NOMO-1 (cell line): Measurements from ENCODE around the gene C14orf180.
"Not testable (repeated sequence)": the region's sequence is repeated elsewhere in the genome, so short reads cannot be mapped to it uniquely, and the experiment has no call there.

Experiments used
- DNase-seq, 2 experiments: peaks; one replicate each; lab custom pipeline; 2025; ENCODE audit not compliant: unreplicated experiment in 2 of 2; lab: John Stamatoyannopoulos, UW

C14orf180 gene

GRCh38 chr14:104576232-104576969 lies 3.2 kb upstream of the C14orf180 start:
- no peak for DNase-seq

DNA sequence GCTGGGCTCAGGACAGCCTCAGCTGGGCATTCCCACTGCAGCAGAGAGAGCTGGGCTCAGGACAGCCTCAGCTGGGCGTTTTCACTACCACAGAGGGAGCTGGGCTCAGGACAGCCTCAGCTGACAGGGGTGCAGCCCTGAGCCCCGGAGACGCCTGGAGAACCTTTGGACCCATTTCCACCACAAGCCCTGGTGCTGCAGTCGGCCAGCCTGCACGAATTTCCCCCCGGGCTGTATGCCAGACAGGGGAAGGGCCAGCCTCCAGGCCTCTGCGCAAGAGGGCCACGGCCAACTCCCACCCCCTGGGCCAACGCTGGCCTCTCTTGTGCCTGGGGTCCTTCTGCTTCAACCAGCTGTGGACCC lies 2.6 kb upstream of the C14orf180 start:
- no peak for DNase-seq

DNA sequence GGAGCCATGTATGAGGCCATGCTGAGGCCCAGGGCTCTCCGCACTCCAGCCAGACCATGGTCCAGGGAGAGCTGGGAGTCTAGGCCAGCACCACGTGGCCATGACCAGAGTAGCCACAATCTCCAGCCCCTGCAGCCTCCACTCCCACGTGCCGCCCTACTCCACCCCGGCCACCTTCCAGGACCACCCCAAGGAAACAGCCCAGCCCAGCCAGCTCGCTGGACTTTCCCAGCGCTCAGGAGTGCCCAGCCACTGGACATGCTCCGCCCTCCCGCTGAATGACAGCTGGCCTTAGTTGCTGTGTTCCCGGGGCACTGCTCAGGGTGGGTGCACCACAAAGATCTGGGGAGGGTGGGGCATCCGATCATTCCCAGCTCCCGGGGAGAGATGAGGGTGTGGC lies 2.1 kb upstream of the C14orf180 start:
- DNase-seq: no peak

DNA sequence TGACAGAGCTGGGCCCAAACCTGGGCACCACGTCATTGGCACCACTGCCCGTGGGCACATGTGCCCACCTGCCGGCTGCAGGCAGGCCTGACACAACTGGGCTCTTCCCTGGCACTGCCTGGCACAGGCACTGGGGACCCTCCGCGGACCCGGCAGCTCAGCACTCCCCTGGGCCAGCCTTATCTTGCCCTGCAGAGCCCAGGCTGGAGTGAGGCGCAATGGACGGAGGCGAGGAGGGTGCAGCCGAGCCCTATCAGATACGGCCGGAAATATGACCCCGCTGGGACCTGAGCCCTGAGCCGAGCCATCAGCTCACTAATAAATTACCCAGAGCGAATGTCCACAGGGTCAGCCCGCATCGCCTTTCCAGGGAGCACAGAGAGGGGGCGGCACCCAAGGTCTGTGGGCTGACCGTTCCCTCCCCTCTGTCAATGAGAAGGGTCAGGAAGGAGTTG lies 1.7 kb upstream of the C14orf180 start:
- no peak for DNase-seq

DNA sequence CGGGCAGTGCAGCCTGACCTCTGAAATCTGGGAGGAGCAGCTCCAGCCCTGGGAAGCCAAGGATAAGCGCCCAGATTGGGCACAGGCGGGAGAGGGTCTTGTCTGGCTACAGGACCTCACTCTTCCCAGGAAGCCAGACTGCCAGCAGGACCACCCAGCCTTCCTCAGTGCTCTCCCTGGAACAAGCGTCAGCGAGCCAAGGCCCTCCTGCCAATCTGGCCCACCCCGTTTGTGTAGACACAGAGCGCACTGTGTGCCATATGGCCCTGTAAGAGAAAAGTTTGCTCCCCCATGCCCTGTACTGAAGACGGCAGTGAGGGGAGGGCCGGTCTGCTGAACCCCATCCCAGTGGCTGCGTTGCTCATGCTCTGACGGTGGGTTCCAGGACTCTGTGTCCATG lies 1.2 kb upstream of the C14orf180 start:
- DNase-seq: no peak

DNA sequence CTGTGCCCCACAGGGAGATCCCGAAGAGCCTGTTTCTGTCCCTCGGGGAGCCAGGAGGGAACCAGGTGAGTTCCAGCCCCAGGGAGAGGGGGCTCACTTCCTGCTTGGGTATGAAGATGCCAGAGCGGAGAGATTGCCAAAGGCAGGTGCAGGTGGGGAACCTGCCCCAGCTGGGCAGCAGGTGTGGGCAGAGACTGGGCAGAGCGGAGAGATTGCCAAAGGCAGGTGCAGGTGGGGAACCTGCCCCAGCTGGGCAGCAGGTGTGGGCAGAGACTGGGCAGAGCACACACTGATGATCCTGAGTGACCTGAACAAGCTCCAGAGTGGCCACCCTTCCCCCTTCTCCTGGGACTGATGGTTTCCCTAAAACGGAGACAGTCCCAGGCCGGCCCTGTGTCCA lies 375 bp downstream of the C14orf180 start:
- not testable (repeated sequence) for DNase-seq

- no peak for DNase-seq
Observed at GRCh38 chr14:104580961-104581360, 1.4 kb downstream of the C14orf180 start.

DNA sequence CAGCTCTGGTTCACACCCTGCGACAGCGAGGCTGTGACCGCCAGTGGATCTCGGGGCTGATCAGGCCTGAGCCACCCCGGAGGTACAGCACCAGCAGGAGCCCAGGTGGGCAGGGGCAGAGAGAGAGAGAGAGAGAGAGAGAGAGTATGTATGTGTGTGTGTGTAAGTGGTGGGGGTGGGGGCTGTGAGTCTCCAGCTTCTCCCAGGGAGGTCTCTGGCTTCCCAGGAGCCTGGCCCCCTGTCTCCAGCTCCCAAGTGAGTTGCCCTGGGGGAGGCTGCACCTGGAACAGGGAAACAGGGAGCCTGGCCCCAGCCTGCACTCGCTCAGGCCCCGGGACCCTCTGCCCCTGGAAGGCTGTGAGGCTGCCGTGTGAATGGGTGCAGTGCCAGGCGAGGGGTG lies 2.0 kb downstream of the C14orf180 start:
- no peak for DNase-seq

- no peak for DNase-seq
Observed at GRCh38 chr14:104582005-104582404, 2.4 kb downstream of the C14orf180 start.

DNA sequence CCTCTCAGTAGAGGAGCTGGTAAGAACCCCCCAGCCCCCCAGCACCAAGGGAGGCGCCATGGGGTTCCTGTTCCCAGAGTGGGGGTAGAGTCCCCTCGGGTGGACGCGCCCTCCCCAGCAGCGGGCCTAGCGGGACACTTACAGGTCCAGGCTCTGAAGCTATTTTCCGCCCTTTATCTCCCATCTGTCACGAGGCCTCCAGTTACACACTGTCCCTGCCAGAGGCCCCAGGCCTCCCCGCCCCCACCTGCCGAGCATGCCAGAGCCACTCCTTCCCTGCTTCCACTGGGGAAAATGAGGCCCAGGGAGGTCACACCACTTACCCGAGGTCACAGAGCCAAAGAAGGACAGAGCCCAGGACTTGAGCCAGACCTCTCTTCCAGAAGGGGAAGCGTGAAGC lies 3.1 kb downstream of the C14orf180 start:
- DNase-seq: no peak

GRCh38 chr14:104583424-104584306 lies 4.1 kb downstream of the C14orf180 start:
- DNase-seq: no peak

DNA sequence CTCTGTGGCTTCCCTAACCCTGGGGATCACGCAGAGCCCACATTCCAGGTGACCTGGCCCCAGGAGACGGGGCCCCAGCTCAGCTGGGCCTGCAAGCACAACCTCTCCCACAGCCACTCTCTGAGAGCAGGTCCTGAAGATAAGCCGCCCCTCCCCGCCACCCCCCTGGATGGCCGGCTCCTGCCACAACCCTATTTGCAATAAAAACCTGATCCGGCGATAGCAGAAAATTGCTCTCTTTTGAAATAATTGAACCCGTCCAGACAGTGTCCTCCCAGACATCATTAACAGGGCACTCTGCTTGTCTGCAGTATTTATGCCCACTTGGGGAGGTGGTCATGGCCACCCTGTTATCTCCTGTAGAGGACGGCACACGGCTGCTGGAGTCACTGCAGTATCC lies 5.0 kb downstream of the C14orf180 start:
- no peak for DNase-seq

DNA sequence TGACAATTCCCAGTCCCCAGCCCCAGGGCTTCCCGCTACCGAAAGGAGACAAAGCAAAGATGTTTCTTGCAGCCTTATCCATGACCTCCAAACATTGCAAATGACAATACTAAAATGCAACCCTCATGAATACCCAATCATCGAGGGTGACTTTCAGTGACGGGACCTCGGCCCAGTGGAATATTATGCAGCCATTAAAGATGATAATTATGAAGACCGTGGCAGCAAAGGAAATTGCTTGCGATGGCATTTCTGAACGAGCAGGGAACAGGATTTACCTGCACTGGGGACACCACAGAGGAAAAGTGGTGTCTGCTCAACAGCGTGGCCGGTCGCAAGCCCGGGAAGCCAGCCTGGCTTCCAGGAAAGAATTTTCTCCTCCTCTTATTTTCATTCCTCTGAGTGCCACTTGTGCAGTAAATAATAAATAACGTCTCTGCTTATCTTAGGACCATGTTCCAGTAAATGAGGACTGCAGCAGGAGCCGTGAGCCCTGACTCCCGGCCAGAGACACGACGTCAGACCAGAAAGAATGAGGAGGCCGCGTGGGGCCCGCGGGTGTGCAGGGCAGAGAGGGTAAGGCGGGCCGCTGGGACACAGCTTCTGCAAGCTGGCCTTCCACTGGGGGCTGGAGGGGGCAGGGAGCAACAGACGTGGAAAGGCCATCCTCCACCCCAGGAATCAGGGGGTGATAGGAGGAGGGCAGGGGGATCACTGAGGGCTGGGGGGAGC lies 6.6 kb downstream of the C14orf180 start:
- no peak for DNase-seq

GRCh38 chr14:104586832-104587620 lies 7.5 kb downstream of the C14orf180 start:
- DNase-seq: no peak

- DNase-seq: no peak
Observed at GRCh38 chr14:104587641-104588040, 8.1 kb downstream of the C14orf180 start.

DNA sequence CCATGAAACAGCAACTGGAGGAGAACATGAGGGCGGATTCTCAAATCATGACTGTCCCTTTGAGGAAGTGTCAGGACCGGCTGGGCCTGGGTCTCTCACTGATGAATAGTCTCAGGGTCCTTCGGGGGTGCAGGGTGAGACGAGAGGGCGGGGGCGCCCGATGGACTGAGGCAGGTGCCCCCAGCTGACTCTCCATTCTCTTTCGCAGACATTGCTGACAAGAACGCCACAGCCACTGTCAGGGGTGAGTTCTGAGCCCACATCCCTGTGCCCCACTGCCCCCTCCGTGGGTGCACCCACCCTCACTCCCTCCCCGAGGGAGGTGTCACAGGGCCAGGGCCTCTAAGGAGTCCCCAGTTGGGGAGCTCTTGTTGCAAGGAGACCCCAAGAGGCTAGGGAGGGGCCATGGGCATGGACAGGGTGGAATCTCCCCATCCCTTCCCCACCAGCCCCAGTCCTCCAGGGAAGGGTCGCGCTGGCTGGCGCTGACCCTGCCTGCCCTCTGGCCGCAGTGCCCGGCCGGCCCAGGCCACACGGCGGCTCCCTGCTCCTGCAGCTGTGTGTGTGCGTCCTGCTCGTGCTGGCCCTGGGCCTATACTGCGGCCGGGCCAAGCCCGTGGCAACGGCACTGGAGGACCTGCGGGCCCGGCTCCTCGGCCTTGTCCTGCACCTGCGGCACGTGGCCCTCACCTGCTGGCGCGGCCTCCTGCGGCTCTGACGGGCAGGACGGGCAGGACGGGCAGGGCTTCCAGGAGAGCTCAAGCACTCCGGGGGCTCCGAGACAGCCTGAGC lies 8.7 kb downstream of the C14orf180 start:
- DNase-seq: no peak

- no peak for DNase-seq
Observed at GRCh38 chr14:104589338-104590195, 10.0 kb downstream of the C14orf180 start.

DNA sequence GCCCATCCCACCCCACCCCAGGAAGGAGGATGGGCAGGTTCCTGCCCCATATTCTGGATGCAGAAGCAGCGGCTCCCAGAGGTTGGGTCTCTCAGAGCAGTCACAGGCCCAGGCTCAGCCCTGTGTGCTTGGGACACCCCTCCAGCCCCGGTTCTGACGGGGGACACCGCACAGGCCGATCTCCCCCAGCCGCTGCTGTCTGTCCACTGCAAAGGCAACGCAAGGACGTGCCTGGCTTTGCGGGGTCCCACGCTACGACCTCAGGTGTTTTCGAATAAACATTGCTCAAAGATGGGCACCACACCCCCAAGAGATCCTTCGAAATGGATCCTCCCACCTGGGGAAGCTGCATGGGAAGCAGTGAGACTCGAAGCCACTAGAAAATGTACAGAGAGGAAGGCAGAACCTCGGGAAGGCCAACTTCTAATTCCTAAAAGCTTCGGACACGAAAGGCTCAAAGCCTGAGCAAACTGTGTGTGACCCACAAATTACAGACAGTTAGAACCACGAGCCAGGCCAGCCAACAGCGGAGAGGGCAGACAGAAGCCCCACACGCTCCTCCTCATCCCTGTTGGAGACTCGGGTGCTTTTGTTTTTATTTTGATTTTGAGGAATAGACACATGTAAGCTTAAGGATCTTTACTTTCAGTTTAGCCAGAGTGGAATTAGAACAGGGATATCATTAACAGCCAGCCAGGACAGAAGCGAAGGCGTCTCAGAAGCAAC lies 10.8 kb downstream of the C14orf180 start:
- DNase-seq: no peak
